PC-9 (cell line): ENCODE data around the gene FCN1. TPM values are rescaled to one million over a fixed set of nuclear protein-coding genes. Genes with fewer than 3 reads are reported as not detected.

Source experiments
- BruUV-seq: library from RNA; stranded (reverse); fragments of 400-500 nt; replicated peaks from 2 replicates; lab custom pipeline; 2021; lab: Mats Ljungman, UMichigan
- CTCF ChIA-PET: fragments of 300-600 bp; sonication (Branson Sonifier 250); formaldehyde crosslinking; loops from one replicate; lab custom pipeline; 2022; ENCODE audit warnings: antibody characterized with exemption; lab: Charles Lee
- POLR2A ChIA-PET: fragments of 300-600 bp; sonication (Branson Sonifier 250); formaldehyde crosslinking; loops from one replicate; lab custom pipeline; 2022; ENCODE audit warnings: antibody characterized with exemption; ENCODE audit not compliant: unreplicated experiment; lab: Charles Lee
- DNase-seq, 2 experiments: peaks; one replicate each; pipeline versions ENCODE4 v3.0.0 to v3.0.0-alpha.2; 2015 to 2022; ENCODE audit warnings: mixed read lengths in 1 of 2
- H2AFZ ChIP-seq: fragments of 200-600 bp; sonication (generic); 2 replicates; pipeline ENCODE4 v1.8.1; 2017; ENCODE audit warnings: antibody characterized with exemption
- H3F3A ChIP-seq: fragments of 200-600 bp; sonication (generic); 2 replicates; pipeline ENCODE4 v1.8.1; 2017; ENCODE audit warnings: antibody characterized with exemption, mild to moderate bottlenecking, low read depth; ENCODE audit not compliant: insufficient read depth
- H3K27ac ChIP-seq: fragments of 200-600 bp; sonication (generic); 2 replicates; pipeline ENCODE4 v1.6.1; 2016; ENCODE audit warnings: mixed run types
- H3K27me3 ChIP-seq: fragments of 200-600 bp; sonication (generic); 2 replicates; pipeline ENCODE4 v1.6.1; 2016; ENCODE audit warnings: low read depth, mixed run types; ENCODE audit not compliant: insufficient read depth
- H3K36me3 ChIP-seq: fragments of 200-600 bp; sonication (generic); 2 replicates; pipeline ENCODE4 v1.6.1; 2016; ENCODE audit warnings: low read depth, mixed run types
- H3K4me1 ChIP-seq: fragments of 200-600 bp; sonication (generic); replicated peaks from 2 replicates; pipeline ENCODE4 v1.6.1; 2016; ENCODE audit warnings: mixed run types; ENCODE audit not compliant: insufficient read depth
- H3K4me2 ChIP-seq: fragments of 200-600 bp; sonication (generic); 2 replicates; pipeline ENCODE4 v1.6.1; 2017; ENCODE audit warnings: mixed run types
- H3K4me3 ChIP-seq: fragments of 200-600 bp; sonication (generic); 2 replicates; pipeline ENCODE4 v1.6.1; 2016; ENCODE audit warnings: mixed run types
- H3K79me2 ChIP-seq: fragments of 200-600 bp; sonication (generic); 2 replicates; pipeline ENCODE4 v1.6.1; 2017; ENCODE audit warnings: low read depth, mixed run types
- H3K9me2 ChIP-seq: fragments of 200-600 bp; sonication (generic); 2 replicates; pipeline ENCODE4 v1.8.1; 2017; ENCODE audit warnings: mild to moderate bottlenecking; ENCODE audit not compliant: insufficient read depth
- H3K9me3 ChIP-seq: fragments of 200-600 bp; sonication (generic); 2 replicates; pipeline ENCODE4 v1.8.1; 2016; ENCODE audit warnings: low read depth; ENCODE audit not compliant: insufficient read depth
- H4K20me1 ChIP-seq: fragments of 200-600 bp; sonication (generic); 2 replicates; pipeline ENCODE4 v1.8.1; 2017; ENCODE audit not compliant: insufficient read depth
- CTCF ChIP-seq: fragments of 200-600 bp; sonication (generic); conservative IDR thresholded peaks from 2 replicates; pipeline ENCODE4 v1.6.1; 2017; ENCODE audit warnings: mixed run types, antibody characterized with exemption, mild to moderate bottlenecking, moderate library complexity
- EZH2 ChIP-seq: fragments of 200-600 bp; sonication (generic); IDR thresholded peaks from 2 replicates; pipeline ENCODE4 v1.8.0; 2017; ENCODE audit warnings: antibody characterized with exemption, low read depth
- intact Hi-C: fragments of 100-400 bp; cut with micrococcal nuclease; formaldehyde crosslinking; loops from one replicate; pipeline ENCODE4 v1.10.0; 2022; ENCODE audit not compliant: unreplicated experiment
- total RNA-seq: library from RNA; stranded (reverse); gene quantifications from 2 replicates; pipeline ENCODE4 v1.2.3, GENCODE V29; 2021

Gene FCN1
- total RNA-seq, 1 experiment from 2014 or later: not detected

- intact Hi-C loops: no loop called here
- Histone ChIP-seq H3K4me3 (no peak overlapping the region), H3K27ac (no peak overlapping the region), H3K4me1 (no peaks in the 10 kb centered on the region), H3K79me2 (no peaks in the 10 kb centered on the region), H3K4me2 (no peak overlapping the region), H3K36me3 (no peaks in the 10 kb centered on the region), H3K9me2 (no peaks in the 10 kb centered on the region), H2AFZ (no peak overlapping the region), H4K20me1 (no peaks in the 10 kb centered on the region), H3K27me3 (peaks cover 100% of the 10 kb centered on the region), H3F3A (no peaks in the 10 kb centered on the region), H3K9me3 (no peaks in the 10 kb centered on the region)
- POLR2A ChIA-PET: no interaction called here
- CTCF ChIA-PET: no interaction called here
- no peak for DNase-seq
- no peak for TF ChIP-seq EZH2
- TF ChIP-seq CTCF: no peak
- no TSS peak for BruUV-seq
Measured at GRCh38 chr9:134937164-134937555, 19.4 kb upstream of the FCN1 start.

GRCh38 chr9:134936346-134937163 is 18.8 kb upstream of the FCN1 start:
- intact Hi-C loops: no loop called here
- no peaks in the 10 kb centered on the region for H3K79me2 ChIP-seq
- H3K9me3 ChIP-seq: no peaks in the 10 kb centered on the region
- no peaks in the 10 kb centered on the region for H3K36me3 ChIP-seq
- no peak overlapping the region for H3K4me2 ChIP-seq
- no TSS peak for BruUV-seq
- H3K27ac ChIP-seq: no peak overlapping the region
- no peaks in the 10 kb centered on the region for H3K9me2 ChIP-seq
- TF ChIP-seq EZH2 (no peak), CTCF (no peak)
- DNase-seq: no peak
- H3K27me3 ChIP-seq: peaks cover 100% of the 10 kb centered on the region
- H2AFZ ChIP-seq: no peak overlapping the region
- no peak overlapping the region for H3K4me3 ChIP-seq
- no peaks in the 10 kb centered on the region for H3F3A ChIP-seq
- no peaks in the 10 kb centered on the region for H4K20me1 ChIP-seq
- ChIA-PET POLR2A (no interaction called here), CTCF (interaction anchor here (0.6 kb wide), 1 partner anchor 73 kb away, joined by 3 read pairs; no protein-coding TSS in a partner anchor)
- H3K4me1 ChIP-seq: no peaks in the 10 kb centered on the region

- H3K4me2 ChIP-seq: no peak overlapping the region
- H3F3A ChIP-seq: no peaks in the 10 kb centered on the region
- intact Hi-C loops: no loop called here
- no peaks in the 10 kb centered on the region for H3K9me2 ChIP-seq
- no peaks in the 10 kb centered on the region for H3K9me3 ChIP-seq
- no peaks in the 10 kb centered on the region for H3K4me1 ChIP-seq
- H3K27ac ChIP-seq: no peak overlapping the region
- CTCF ChIA-PET: interaction anchor here (0.6 kb wide), 1 partner anchor 72 kb away, joined by 3 read pairs; no protein-coding TSS in a partner anchor
- TF ChIP-seq EZH2: no peak
- TF ChIP-seq CTCF: no peak
- no peaks in the 10 kb centered on the region for H3K36me3 ChIP-seq
- no peaks in the 10 kb centered on the region for H3K79me2 ChIP-seq
- H3K4me3 ChIP-seq: no peak overlapping the region
- peaks cover 100% of the 10 kb centered on the region for H3K27me3 ChIP-seq
- no peak for DNase-seq
- H4K20me1 ChIP-seq: no peaks in the 10 kb centered on the region
- BruUV-seq: no TSS peak
- POLR2A ChIA-PET: no interaction called here
- no peak overlapping the region for H2AFZ ChIP-seq
Measured at GRCh38 chr9:134935701-134936345, 18.1 kb upstream of the FCN1 start.
